OCI-LY7 (cell line): ENCODE results near the gene CREB1. TPM values are rescaled to one million over a fixed set of nuclear protein-coding genes. Genes with fewer than 3 reads are reported as not detected.

Source experiments
- BruUV-seq: library from RNA; stranded (reverse); fragments of 400-500 nt; replicated peaks from 2 replicates; lab custom pipeline; 2021; lab: Mats Ljungman, UMichigan
- CTCF ChIA-PET: fragments of 300-600 bp; sonication (Branson Sonifier 250); formaldehyde crosslinking; loops from one replicate; lab custom pipeline; 2022; ENCODE audit warnings: antibody characterized with exemption; ENCODE audit not compliant: unreplicated experiment; lab: Charles Lee
- POLR2A ChIA-PET: fragments of 300-600 bp; sonication (Branson Sonifier 250); formaldehyde crosslinking; loops from one replicate; lab custom pipeline; 2022; ENCODE audit warnings: antibody characterized with exemption; lab: Charles Lee
- DNase-seq: peaks from one replicate; pipeline ENCODE4 v3.0.0-alpha.2; 2015; ENCODE audit warnings: low spot score
- H2AFZ ChIP-seq: fragments of 200-600 bp; sonication (generic), shearing (Covaris generic); 2 replicates; pipeline ENCODE4 v1.6.1; 2014; ENCODE audit warnings: mild to moderate bottlenecking, antibody characterized with exemption, low read length, moderate library complexity
- H3K27ac ChIP-seq: fragments of 200-600 bp; sonication (generic); 2 replicates; pipeline ENCODE4 v1.5.1; 2014; ENCODE audit warnings: mixed run types, low read depth, mild to moderate bottlenecking, moderate library complexity, low read length, inconsistent platforms; ENCODE audit not compliant: poor library complexity, severe bottlenecking
- H3K36me3 ChIP-seq: fragments of 200-600 bp; sonication (generic); 2 replicates; pipeline ENCODE4 v1.6.1; 2014; ENCODE audit warnings: mild to moderate bottlenecking, antibody characterized with exemption, low read length, moderate library complexity, mixed read lengths; ENCODE audit not compliant: insufficient read depth
- H3K4me1 ChIP-seq: fragments of 200-600 bp; sonication (generic); 2 replicates; pipeline ENCODE4 v1.5.1; 2014; ENCODE audit warnings: mild to moderate bottlenecking, low read length; ENCODE audit not compliant: insufficient read depth, poor library complexity, severe bottlenecking
- H3K4me2 ChIP-seq: fragments of 200-600 bp; sonication (generic); 2 replicates; pipeline ENCODE4 v1.6.1; 2014; ENCODE audit warnings: mild to moderate bottlenecking, low read length
- H3K4me3 ChIP-seq: fragments of 200-600 bp; sonication (generic); 2 replicates; pipeline ENCODE4 v1.5.1; 2014; ENCODE audit warnings: mild to moderate bottlenecking, low read depth, low read length; ENCODE audit not compliant: poor library complexity, severe bottlenecking
- H3K79me2 ChIP-seq: fragments of 200-600 bp; sonication (generic); 2 replicates; pipeline ENCODE4 v1.6.1; 2016; ENCODE audit warnings: low read depth, mild to moderate bottlenecking, low read length, moderate library complexity, mixed read lengths; ENCODE audit not compliant: insufficient read depth
- H3K9me2 ChIP-seq: fragments of 200-600 bp; sonication (generic); 2 replicates; pipeline ENCODE4 v1.6.1; 2016; ENCODE audit warnings: mild to moderate bottlenecking, low read length, mixed read lengths; ENCODE audit not compliant: insufficient read depth
- H3K9me3 ChIP-seq: fragments of 200-600 bp; sonication (generic); 2 replicates; pipeline ENCODE4 v1.6.1; 2014; ENCODE audit warnings: mild to moderate bottlenecking, mixed run types, low read length, mixed read lengths
- H4K20me1 ChIP-seq: fragments of 200-600 bp; sonication (generic); 2 replicates; pipeline ENCODE4 v1.6.1; 2014; ENCODE audit warnings: mild to moderate bottlenecking, antibody characterized with exemption, low read length, moderate library complexity, mixed read lengths; ENCODE audit not compliant: insufficient read depth
- EZH2phosphoT487 ChIP-seq: fragments of 200-600 bp; sonication (generic); IDR thresholded peaks from 2 replicates; pipeline ENCODE4 v1.6.1; 2018; ENCODE audit warnings: low read depth, borderline replicate concordance, mild to moderate bottlenecking, mixed run types, antibody characterized with exemption, low read length, moderate library complexity, mixed read lengths
- intact Hi-C: fragments of 100-400 bp; cut with micrococcal nuclease; formaldehyde crosslinking; loops from one replicate; pipeline ENCODE4 v1.10.0; 2022; ENCODE audit not compliant: unreplicated experiment
- total RNA-seq, 2 experiments: library from RNA; depleted of rRNA in 1 of 2; stranded (reverse); fragments of >200 nt in 1 of 2; shearing (Covaris generic) in 1 of 2; gene quantifications; 2 replicates each; pipeline ENCODE4 v1.2.3, GENCODE V29; 2014 to 2022
- TF ChIP-seq, protein P1 (sequence below): fragments of 200-600 bp; sonication (generic); conservative IDR thresholded peaks from 2 replicates; pipeline ENCODE4 v1.5.1; 2014; ENCODE audit warnings: mild to moderate bottlenecking, antibody characterized with exemption, low read length, moderate library complexity, mixed read lengths

CREB1 gene
- total RNA-seq, 2 experiments from 2014 or later, result 54.3 to 84.9 TPM

DNA sequence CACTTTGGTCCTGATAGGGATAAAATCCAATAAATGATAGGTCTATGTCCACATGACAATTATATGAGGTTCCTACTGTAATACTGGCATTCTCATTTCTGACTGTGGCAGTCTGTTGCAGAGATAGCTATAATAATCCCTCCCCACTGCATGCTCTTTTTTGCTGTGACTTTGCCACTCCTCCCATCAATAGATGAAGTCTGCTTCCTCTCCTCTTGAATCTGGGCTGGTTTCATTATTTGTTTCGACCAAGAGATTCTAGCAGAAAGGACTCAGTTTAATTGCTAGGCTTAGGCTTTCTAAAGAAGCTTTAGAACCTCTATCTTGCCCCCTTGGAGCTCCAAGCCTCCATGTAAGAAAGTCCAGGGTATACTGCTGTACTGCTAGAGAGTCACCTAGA is 23.3 kb upstream of the CREB1 start:
- no peak overlapping the region for H2AFZ ChIP-seq
- no peaks in the 10 kb centered on the region for H4K20me1 ChIP-seq
- H3K9me3 ChIP-seq, result no peaks in the 10 kb centered on the region
- no peak for DNase-seq
- TF ChIP-seq, protein P1, sequence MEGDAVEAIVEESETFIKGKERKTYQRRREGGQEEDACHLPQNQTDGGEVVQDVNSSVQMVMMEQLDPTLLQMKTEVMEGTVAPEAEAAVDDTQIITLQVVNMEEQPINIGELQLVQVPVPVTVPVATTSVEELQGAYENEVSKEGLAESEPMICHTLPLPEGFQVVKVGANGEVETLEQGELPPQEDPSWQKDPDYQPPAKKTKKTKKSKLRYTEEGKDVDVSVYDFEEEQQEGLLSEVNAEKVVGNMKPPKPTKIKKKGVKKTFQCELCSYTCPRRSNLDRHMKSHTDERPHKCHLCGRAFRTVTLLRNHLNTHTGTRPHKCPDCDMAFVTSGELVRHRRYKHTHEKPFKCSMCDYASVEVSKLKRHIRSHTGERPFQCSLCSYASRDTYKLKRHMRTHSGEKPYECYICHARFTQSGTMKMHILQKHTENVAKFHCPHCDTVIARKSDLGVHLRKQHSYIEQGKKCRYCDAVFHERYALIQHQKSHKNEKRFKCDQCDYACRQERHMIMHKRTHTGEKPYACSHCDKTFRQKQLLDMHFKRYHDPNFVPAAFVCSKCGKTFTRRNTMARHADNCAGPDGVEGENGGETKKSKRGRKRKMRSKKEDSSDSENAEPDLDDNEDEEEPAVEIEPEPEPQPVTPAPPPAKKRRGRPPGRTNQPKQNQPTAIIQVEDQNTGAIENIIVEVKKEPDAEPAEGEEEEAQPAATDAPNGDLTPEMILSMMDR, result no peak
- no peak for TF ChIP-seq EZH2phosphoT487
- no TSS peak for BruUV-seq
- no peaks in the 10 kb centered on the region for H3K9me2 ChIP-seq
- ChIA-PET POLR2A (interaction anchor here (0.8 to 1.0 kb wide), 2 partner anchors 10 to 423 kb away, joined by 3 to 4 read pairs; no protein-coding TSS in a partner anchor), CTCF (no interaction called here)
- H3K79me2 ChIP-seq, result no peaks in the 10 kb centered on the region
- intact Hi-C loops, result no loop called here
- H3K36me3 ChIP-seq, result no peaks in the 10 kb centered on the region
- H3K27ac ChIP-seq, result no peak overlapping the region
- peaks cover 9% of the 10 kb centered on the region for H3K4me1 ChIP-seq
- no peak overlapping the region for H3K4me3 ChIP-seq
- H3K4me2 ChIP-seq, result no peak overlapping the region

DNA sequence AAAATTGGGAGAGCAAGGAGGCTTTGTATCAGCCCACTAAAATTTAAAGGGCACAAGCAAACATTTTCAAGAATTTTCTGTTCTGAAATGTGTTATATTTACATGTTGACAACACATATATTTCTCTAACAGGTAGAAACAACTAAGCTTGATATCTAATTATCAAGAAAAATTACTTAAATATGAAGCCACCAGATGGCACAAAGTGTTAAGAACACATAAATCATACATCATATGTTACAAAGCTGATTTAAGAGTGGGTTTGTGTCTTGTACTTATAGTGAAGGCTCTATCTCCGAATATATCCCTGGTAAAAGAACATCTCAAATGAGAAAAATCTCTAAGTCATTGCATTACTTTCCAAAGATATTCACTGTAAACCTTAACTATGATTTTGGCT is 19.6 kb upstream of the CREB1 start:
- Histone ChIP-seq H3K4me3 (no peak overlapping the region), H4K20me1 (no peaks in the 10 kb centered on the region), H3K36me3 (no peaks in the 10 kb centered on the region), H3K9me3 (no peaks in the 10 kb centered on the region), H3K79me2 (no peaks in the 10 kb centered on the region), H3K9me2 (no peaks in the 10 kb centered on the region), H3K4me1 (no peaks in the 10 kb centered on the region), H2AFZ (no peak overlapping the region), H3K4me2 (no peak overlapping the region), H3K27ac (no peak overlapping the region)
- DNase-seq, result no peak
- ChIA-PET POLR2A (interaction anchor here (0.9 kb wide), 1 partner anchor 16 kb away, joined by 3 read pairs; no protein-coding TSS in a partner anchor), CTCF (no interaction called here)
- intact Hi-C loops, result no loop called here
- no TSS peak for BruUV-seq
- TF ChIP-seq, protein P1, result no peak; the same call in 1 of the 2 replicates
- TF ChIP-seq EZH2phosphoT487, result no peak

DNA sequence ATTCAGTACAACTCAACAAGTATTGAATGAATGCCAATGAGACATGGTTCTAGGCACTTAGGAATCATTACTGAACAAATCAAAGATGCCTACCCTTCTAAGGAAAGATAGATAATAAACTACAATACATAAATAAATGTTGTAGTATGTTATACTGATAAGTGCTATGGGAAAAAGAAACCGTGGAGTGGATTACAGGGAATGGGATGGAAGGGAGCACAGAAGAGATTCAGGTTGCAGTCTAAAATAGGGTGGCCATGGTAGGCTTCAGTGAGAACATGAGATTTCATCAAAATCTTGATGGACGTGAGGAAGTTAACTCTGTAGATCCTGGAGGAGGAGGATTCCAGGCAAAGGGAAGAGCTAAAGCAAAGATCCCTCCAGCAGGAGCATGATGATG is 17.9 kb upstream of the CREB1 start:
- POLR2A ChIA-PET, result interaction anchor here (0.5 kb wide), 1 partner anchor 153 kb away, joined by 3 read pairs; no protein-coding TSS in a partner anchor
- Histone ChIP-seq H3K4me1 (no peaks in the 10 kb centered on the region), H3K79me2 (no peaks in the 10 kb centered on the region), H3K9me3 (no peaks in the 10 kb centered on the region), H2AFZ (no peak overlapping the region), H3K4me3 (no peak overlapping the region), H3K9me2 (no peaks in the 10 kb centered on the region), H3K27ac (no peak overlapping the region), H3K4me2 (no peak overlapping the region), H4K20me1 (no peaks in the 10 kb centered on the region), H3K36me3 (no peaks in the 10 kb centered on the region)
- DNase-seq, result no peak
- intact Hi-C loops, result no loop called here
- no peak for TF ChIP-seq EZH2phosphoT487
- TF ChIP-seq, protein P1, result no peak
- CTCF ChIA-PET, result no interaction called here
- BruUV-seq, result no TSS peak
